Stimulated activated CD8-positive, alpha-beta memory T cell treated with anti-CD3 and anti-CD28 coated beads, Interleukin-12 subunit alpha, Interleukin-12 subunit beta, amount 100 ng/mL, for 24 hours (primary cell): Measurements from ENCODE around the gene CLIC6.
"Not testable (repeated sequence)": the region's sequence is repeated elsewhere in the genome, so short reads cannot be mapped to it uniquely, and the experiment has no call there.

Source experiments
- DNase-seq: peaks from one replicate; pipeline ENCODE4 v3.0.0-alpha.2; 2020; ENCODE audit errors: extremely low read depth

CLIC6 gene

GRCh38 chr21:34651642-34652041, 17.2 kb upstream of the CLIC6 start:
- DNase-seq, result no peak

GRCh38 chr21:34653522-34653921, 15.3 kb upstream of the CLIC6 start:
- DNase-seq, result no peak

- DNase-seq, result no peak
These were observed 6.9 kb upstream of the CLIC6 start for GRCh38 chr21:34661848-34662247.

- no peak for DNase-seq
These were observed 1.0 kb upstream of the CLIC6 start for GRCh38 chr21:34667761-34668160.

- DNase-seq, result no peak
These were observed 520 bp downstream of the CLIC6 start for GRCh38 chr21:34669149-34669879.

- not testable (repeated sequence) for DNase-seq
These were observed 1.1 kb downstream of the CLIC6 start for GRCh38 chr21:34669880-34670219.

- no peak for DNase-seq
These were observed 1.6 kb downstream of the CLIC6 start for GRCh38 chr21:34670220-34670961.

- DNase-seq, result no peak
These were observed 2.2 kb downstream of the CLIC6 start for GRCh38 chr21:34670962-34671348.

- no peak for DNase-seq
These were observed 2.7 kb downstream of the CLIC6 start for GRCh38 chr21:34671462-34671861.

GRCh38 chr21:34671891-34672290, 3.1 kb downstream of the CLIC6 start:
- DNase-seq, result no peak

- DNase-seq, result no peak
These were observed 4.2 kb downstream of the CLIC6 start for GRCh38 chr21:34673006-34673405.

- no peak for DNase-seq
These were observed 5.7 kb downstream of the CLIC6 start for GRCh38 chr21:34674468-34674867.

- no peak for DNase-seq
These were observed 7.1 kb downstream of the CLIC6 start for GRCh38 chr21:34675871-34676270.

GRCh38 chr21:34679051-34679450, 10.3 kb downstream of the CLIC6 start:
- DNase-seq, result no peak

GRCh38 chr21:34684174-34684876, 15.5 kb downstream of the CLIC6 start:
- no peak for DNase-seq

- no peak for DNase-seq
These were observed 18.3 kb downstream of the CLIC6 start for GRCh38 chr21:34687065-34687464.

GRCh38 chr21:34687745-34688144, 19.0 kb downstream of the CLIC6 start:
- no peak for DNase-seq

- no peak for DNase-seq
These were observed 19.4 kb downstream of the CLIC6 start for GRCh38 chr21:34688145-34688544.

GRCh38 chr21:34688715-34689114, 19.9 kb downstream of the CLIC6 start:
- DNase-seq, result no peak

GRCh38 chr21:34690041-34690792, 21.4 kb downstream of the CLIC6 start:
- no peak for DNase-seq

- DNase-seq, result no peak
These were observed 22.0 kb downstream of the CLIC6 start for GRCh38 chr21:34690793-34691175.

- no peak for DNase-seq
These were observed 22.7 kb downstream of the CLIC6 start for GRCh38 chr21:34691390-34692032.
